Kidney epithelial cell (primary cell): ENCODE results near the gene HOXA11. TPM values are rescaled to one million over a fixed set of nuclear protein-coding genes. Genes with fewer than 3 reads are reported as not detected.

Experiments
- DNase-seq: peaks from one replicate; pipeline ENCODE4 v3.0.0-alpha.2; 2010; ENCODE audit warnings: low read depth
- H3K27me3 ChIP-seq: 2 replicates; pipeline ENCODE4 v1.6.0; 2011; ENCODE audit warnings: low read length; ENCODE audit not compliant: control insufficient read depth, insufficient read depth
- H3K36me3 ChIP-seq: 2 replicates; pipeline ENCODE4 v1.5.1; 2011; ENCODE audit warnings: low read length; ENCODE audit not compliant: control insufficient read depth, insufficient read depth
- H3K4me3 ChIP-seq: 2 replicates; pipeline ENCODE4 v1.5.1; 2011; ENCODE audit warnings: low read depth, mild to moderate bottlenecking, control low read depth, low read length
- total RNA-seq: library from RNA; depleted of rRNA; stranded (reverse); fragments of >200 nt; gene quantifications from 2 replicates; pipeline ENCODE4 v1.2.3, GENCODE V29; 2015
- TF ChIP-seq, protein P1 (sequence below): IDR thresholded peaks from 2 replicates; pipeline ENCODE4 v1.5.1; 2011; ENCODE audit warnings: mild to moderate bottlenecking, moderate library complexity, low read length, control low read depth, inconsistent platforms; ENCODE audit not compliant: insufficient read depth, poor library complexity, severe bottlenecking

HOXA11 gene
- total RNA-seq, 1 donor from 2014 or later = 17.3 TPM

DNA sequence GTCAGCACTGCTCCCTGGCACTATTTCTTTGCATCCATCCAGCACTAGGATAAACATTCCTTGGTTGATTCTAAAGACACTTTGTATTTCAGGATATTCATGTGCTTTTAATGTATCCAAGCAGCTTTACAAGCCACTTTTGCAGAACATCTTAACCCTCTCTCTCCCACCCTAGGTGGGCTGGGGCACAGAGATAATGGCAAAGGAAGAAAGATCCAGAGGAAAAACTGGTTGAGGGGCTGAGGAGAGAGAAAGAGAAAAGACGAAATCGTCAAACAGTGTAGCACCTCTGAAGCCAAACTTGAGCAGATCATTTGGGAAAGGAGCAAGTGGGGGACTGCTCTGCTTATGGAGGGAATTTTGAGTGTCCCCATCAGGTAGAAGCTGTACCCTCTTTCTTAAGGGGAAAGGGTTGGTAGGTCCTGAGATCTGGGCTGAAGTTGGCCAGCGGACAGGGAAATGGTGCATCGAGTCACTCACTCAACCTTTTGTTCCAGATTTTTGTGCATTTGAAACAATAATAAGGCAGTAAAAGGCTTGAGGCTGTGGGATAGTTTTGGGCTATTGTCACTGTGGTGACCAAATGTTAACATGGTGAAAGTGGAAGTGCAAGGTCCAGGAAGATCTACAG lies 19.0 kb upstream of the HOXA11 start:
- TF ChIP-seq, protein P1, sequence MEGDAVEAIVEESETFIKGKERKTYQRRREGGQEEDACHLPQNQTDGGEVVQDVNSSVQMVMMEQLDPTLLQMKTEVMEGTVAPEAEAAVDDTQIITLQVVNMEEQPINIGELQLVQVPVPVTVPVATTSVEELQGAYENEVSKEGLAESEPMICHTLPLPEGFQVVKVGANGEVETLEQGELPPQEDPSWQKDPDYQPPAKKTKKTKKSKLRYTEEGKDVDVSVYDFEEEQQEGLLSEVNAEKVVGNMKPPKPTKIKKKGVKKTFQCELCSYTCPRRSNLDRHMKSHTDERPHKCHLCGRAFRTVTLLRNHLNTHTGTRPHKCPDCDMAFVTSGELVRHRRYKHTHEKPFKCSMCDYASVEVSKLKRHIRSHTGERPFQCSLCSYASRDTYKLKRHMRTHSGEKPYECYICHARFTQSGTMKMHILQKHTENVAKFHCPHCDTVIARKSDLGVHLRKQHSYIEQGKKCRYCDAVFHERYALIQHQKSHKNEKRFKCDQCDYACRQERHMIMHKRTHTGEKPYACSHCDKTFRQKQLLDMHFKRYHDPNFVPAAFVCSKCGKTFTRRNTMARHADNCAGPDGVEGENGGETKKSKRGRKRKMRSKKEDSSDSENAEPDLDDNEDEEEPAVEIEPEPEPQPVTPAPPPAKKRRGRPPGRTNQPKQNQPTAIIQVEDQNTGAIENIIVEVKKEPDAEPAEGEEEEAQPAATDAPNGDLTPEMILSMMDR = no peak
- Histone ChIP-seq H3K4me3 (no peak overlapping the region), H3K27me3 (peaks cover 85% of the 10 kb centered on the region), H3K36me3 (no peaks in the 10 kb centered on the region)
- DNase-seq = no peak

DNA sequence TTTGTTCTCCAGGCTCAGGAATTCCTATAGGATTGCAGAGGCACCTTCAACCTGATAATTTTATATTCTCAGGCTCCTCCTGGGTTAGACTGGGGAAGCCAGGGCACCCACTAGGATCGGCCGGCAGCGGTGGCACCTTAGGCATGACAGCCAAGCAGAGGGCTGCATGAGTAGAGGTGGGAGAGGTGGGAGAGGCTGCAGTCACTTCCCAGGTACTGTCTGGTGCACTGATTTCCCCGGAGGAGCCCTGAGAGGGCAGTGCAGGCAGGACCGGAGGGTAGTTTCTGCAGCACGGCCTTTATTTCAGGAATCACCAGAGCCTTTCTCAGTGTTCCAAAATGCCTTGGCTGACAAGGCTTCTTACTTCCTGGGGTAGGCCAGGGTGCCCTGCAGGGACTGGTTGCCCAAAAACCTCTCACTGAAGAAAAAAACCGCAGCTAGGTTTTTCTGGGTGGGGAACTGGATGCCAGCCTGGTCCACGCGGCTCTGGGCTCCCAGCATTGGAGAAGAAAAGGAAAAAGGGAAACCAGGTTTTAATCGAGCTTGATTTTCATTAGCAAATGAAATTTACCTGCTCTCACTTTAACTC lies 18.4 kb upstream of the HOXA11 start:
- peaks cover 85% of the 10 kb centered on the region for H3K27me3 ChIP-seq
- DNase-seq = no peak
- H3K4me3 ChIP-seq = no peak overlapping the region
- H3K36me3 ChIP-seq = no peaks in the 10 kb centered on the region
- TF ChIP-seq, protein P1 = no peak

GRCh38 chr7:27202862-27203134 lies 17.8 kb upstream of the HOXA11 start:
- TF ChIP-seq, protein P1 = no peak
- DNase-seq = no peak
- Histone ChIP-seq H3K36me3 (no peaks in the 10 kb centered on the region), H3K4me3 (no peak overlapping the region), H3K27me3 (peaks cover 85% of the 10 kb centered on the region)

DNA sequence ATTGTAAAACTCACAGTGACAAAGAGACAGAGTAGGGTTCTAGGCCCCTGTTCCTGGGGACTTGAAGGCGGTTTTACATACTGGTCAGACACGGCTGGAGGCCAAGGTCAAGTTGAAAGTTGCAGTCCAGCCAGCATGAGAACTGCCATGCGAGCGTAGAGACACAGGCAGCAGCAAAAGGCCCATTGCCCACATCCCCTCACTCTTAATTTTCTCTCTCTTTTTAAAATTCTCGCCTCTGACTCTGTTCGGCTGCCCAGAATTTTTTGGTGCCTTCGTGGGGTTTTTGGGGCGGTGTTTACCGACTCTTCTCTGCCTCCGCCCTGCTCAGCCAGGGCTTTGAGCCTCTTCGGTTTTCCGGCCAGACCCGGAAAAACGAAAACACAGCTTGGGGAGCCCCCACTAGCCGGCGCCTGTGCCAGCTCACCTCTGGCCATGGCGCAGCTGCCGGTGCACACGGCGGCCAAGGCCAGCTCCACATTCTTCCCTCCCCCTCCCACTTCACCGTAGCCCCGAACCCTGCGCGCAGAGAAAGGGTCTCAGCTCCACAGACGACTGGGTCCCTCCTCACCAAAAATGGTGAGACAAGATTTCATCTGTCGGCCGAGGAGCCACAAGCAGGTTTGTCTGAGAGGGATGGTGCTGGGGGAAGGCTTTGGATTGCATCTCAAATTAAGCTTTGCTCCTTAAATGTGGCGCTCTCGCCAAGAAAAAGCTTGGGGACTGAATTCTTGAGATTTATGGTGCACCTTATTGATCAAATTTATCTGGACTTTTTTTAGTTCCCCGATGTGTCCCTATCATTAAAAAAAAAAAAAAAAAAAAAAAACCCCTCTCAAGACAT lies 17.2 kb upstream of the HOXA11 start:
- no peak overlapping the region for H3K4me3 ChIP-seq
- peaks cover 87% of the 10 kb centered on the region for H3K27me3 ChIP-seq
- TF ChIP-seq, protein P1 = no peak
- DNase-seq = no peak
- no peaks in the 10 kb centered on the region for H3K36me3 ChIP-seq

DNA sequence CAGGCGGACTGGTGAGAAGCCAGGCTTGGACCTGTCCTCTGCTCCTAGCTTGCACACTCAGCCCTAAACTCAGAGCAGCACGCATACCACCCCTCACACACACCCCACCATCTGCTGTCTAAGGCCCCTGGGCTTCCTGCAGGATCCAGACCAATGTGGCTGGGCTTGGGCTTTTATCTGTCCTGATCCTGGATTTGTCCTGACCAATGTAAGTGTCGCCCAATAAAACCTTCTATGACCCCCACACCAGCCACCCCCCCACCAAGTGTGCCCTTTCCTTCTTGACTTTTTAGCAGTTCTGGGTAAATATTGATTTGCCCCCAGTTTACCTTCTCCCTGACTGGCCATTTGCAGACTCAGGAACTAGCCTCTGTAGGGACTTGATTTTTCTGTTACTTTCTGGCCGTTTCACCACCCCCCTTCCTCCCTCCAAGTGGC lies 16.6 kb upstream of the HOXA11 start:
- H3K36me3 ChIP-seq = no peaks in the 10 kb centered on the region
- no peak overlapping the region for H3K4me3 ChIP-seq
- TF ChIP-seq, protein P1 = no peak
- DNase-seq = no peak
- H3K27me3 ChIP-seq = peaks cover 87% of the 10 kb centered on the region
